ENCODE measurements around the gene RLN1.
A peak's percentile ranks its signal among the peaks of the same experiment; 100 is the strongest.
"Not testable (repeated sequence)": the region's sequence is repeated elsewhere in the genome, so short reads cannot be mapped to it uniquely, and the experiment has no call there.

Gene RLN1

GRCh38 chr9:5321058-5321457, 18.6 kb downstream of the RLN1 start:
- DNase-seq = peak; percentile 18

GRCh38 chr9:5316406-5316805, 23.3 kb downstream of the RLN1 start:
- DNase-seq = not testable (repeated sequence)

- no peak for DNase-seq
These were observed 24.3 kb downstream of the RLN1 start for GRCh38 chr9:5315187-5315923.

GRCh38 chr9:5310851-5311250, 28.8 kb downstream of the RLN1 start:
- DNase-seq = no peak

GRCh38 chr9:5305741-5306140, 33.9 kb downstream of the RLN1 start:
- no peak for DNase-seq

GRCh38 chr9:5303840-5304795, 35.6 kb downstream of the RLN1 start, which contains the start of gene RLN2:
Gene RLN2, minus strand, starts transcription at chr9:5304716. Its CDS starts 136 bp downstream, at chr9:5304580.
- peak; percentile 58 for DNase-seq

GRCh38 chr9:5301544-5301943, 38.1 kb downstream of the RLN1 start:
- no peak for DNase-seq

- no peak for DNase-seq
These were observed 47.5 kb downstream of the RLN1 start for GRCh38 chr9:5292141-5292540.

- DNase-seq = no peak
These were observed 51.1 kb downstream of the RLN1 start for GRCh38 chr9:5288591-5288990.

- no peak for DNase-seq
These were observed 53.4 kb downstream of the RLN1 start for GRCh38 chr9:5286262-5286661.

Data from DMS53 (cell line).